AG09309 (cell line): ENCODE results near the gene POLN.

ENCODE experiments used
- DNase-seq: peaks from one replicate; pipeline ENCODE4 v3.0.0-alpha.2; 2010; ENCODE audit warnings: low read depth
- H3K4me3 ChIP-seq: 2 replicates; pipeline ENCODE4 v1.5.1; 2011; ENCODE audit warnings: mild to moderate bottlenecking, low read depth, low read length, moderate library complexity; ENCODE audit not compliant: control insufficient read depth
- CTCF ChIP-seq: IDR thresholded peaks from 2 replicates; pipeline ENCODE4 v1.5.1; 2011; ENCODE audit warnings: mild to moderate bottlenecking, low read depth, low read length, inconsistent platforms; ENCODE audit not compliant: insufficient read depth, control insufficient read depth; ENCODE audit errors: missing control alignments

The POLN gene

GRCh38 chr4:2274320-2275043, 32.6 kb upstream of the POLN start:
- no peak overlapping the region for H3K4me3 ChIP-seq
- DNase-seq = no peak
- TF ChIP-seq CTCF = no peak

- DNase-seq = no peak
- no peak overlapping the region for H3K4me3 ChIP-seq
- no peak for TF ChIP-seq CTCF
Observed at GRCh38 chr4:2273657-2274319, 31.9 kb upstream of the POLN start.

- no peak overlapping the region for H3K4me3 ChIP-seq
- DNase-seq = no peak
- no peak for TF ChIP-seq CTCF
Observed at GRCh38 chr4:2273221-2273620, 31.3 kb upstream of the POLN start.

DNA sequence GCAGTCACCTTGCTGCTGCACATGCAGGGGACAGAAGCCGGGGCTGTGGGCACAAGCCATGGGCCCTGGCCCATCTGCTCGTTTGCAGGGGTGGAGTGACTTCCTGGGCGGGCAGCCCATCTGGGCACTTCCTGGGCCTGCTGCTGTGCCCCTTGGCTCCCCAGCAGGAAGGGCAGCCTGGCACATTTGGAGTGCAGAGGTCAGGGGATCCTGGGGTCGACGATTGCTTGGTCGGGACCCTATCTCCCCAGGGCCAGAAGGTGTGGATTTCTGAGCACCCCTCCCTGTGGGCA, 30.9 kb upstream of the POLN start:
- no peak for DNase-seq
- no peak overlapping the region for H3K4me3 ChIP-seq
- no peak for TF ChIP-seq CTCF

DNA sequence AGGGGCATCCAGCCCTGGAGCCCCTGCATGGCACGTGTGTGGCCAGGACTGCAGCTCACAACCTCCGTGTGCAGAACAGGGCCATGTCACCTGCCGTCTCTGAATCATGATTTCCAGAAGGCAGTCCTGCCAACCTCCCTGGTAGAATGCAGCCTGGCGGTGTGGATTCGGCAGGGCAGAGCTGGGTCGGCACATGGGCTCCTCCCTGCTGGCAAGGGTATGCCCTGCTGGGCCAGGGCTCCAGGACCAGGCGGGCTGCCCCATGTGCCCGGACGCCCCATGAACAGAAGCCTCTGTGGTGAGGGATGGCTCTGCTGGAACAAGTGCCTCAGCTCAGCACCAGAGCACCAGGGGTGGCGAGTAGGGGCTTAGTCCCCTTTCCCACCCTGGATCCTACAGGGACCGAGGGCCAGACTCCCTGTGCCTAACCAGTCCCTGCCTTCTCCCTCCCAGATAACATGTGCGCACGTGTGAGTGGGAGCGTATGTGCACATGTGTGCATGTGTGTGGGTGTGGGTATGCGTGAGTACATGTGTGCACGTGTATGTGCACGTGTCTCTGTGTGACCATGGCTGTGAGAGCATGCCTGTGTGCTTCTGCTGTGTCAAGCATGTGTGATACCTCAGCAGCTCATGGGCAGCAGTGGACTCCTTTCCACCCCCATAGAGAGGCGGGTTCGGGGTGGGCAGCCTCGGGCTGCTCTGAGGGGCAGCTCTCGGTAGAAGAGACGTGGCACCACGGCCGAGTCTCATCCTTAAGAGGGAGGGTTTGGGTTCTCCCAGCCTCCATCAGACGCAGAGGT, 30.3 kb upstream of the POLN start:
- H3K4me3 ChIP-seq = no peak overlapping the region
- DNase-seq = no peak
- TF ChIP-seq CTCF = no peak

DNA sequence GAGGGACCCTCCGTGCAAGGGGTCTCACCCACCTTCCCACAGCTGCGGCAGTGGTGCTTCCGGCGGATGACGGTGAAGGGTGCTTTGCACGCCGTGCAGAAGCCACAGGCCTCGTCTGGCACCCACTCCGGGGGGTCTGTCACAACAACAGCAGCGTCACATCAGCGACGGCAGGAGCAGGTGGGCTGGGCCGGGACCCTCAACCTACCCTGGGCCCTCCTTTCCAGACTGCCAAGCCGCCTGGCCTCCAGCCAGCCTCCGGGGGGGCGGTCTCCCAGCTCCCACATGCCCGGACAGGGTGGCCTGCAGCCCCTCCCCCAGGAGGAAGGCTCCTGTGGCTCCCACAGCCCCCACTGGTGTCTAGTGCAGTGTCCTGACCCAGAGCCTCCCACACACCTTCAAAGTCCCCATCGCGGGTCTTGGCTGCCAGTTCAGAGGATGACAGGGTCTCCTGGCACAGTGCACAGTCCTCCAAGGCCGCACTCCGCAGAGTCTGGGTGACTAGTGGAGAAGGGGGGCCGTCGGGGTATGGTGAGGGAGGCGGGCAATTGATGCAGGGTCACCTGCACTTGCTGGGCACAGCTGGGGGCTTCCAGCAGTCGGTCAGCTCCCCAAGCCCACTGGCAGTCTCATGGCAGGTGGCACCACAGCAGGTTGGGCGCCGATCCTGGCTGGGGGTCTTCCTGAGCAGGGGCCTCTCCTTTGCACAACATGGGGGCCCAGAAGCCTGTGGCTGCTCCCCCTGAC, 29.5 kb upstream of the POLN start:
- no peak for TF ChIP-seq CTCF
- no peak for DNase-seq
- no peak overlapping the region for H3K4me3 ChIP-seq
